Mammary epithelial cell (primary cell): ENCODE results near the gene MKS1.

Experiments
- EZH2 ChIP-seq: IDR thresholded peaks from 2 replicates; pipeline ENCODE4 v1.6.1; 2012; ENCODE audit warnings: low read length, inconsistent platforms, borderline replicate concordance
- TF ChIP-seq, protein P1 (sequence below), 2 donors: IDR thresholded peaks in 1 of 2; conservative IDR thresholded peaks in 1 of 2; 2 replicates each; pipeline ENCODE4 v1.5.1; 2011 to 2012; ENCODE audit warnings: inconsistent platforms in 2 of 2, low read length in 2 of 2, mild to moderate bottlenecking in 2 of 2, control low read depth in 1 of 2, low read depth in 1 of 2; ENCODE audit not compliant: insufficient read depth in 1 of 2; ENCODE audit errors: extremely low read depth in 1 of 2

DNA sequence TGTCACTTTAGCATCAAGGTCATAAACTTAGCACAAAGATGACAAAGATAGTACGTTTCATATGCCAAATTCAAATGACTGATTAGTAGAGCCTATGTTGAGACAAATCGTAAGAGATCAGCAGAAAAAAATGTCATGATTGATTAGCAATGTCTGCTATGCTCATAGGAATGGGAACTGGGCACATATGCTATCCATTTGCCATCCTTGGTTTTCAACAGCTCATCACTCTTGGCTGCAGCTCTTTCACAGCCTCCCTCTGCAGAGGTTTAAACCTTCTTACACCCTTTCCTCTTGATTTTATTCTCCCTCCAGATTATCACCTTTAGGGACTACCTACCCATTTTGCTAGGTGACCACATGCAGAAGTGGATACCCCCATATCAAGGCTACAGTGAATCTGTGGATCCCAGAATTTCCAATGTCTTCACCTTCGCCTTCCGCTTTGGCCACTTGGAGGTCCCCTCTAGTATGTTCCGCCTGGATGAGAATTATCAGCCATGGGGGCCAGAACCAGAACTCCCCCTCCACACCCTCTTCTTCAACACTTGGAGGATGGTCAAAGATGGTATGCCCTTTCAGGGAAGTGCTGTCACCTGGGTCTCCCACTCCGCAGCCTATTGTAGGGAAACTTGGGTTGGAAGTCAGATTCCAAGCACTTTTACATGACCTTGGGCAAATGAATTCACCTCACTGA lies 45.5 kb upstream of the MKS1 start:
- TF ChIP-seq, protein P1, sequence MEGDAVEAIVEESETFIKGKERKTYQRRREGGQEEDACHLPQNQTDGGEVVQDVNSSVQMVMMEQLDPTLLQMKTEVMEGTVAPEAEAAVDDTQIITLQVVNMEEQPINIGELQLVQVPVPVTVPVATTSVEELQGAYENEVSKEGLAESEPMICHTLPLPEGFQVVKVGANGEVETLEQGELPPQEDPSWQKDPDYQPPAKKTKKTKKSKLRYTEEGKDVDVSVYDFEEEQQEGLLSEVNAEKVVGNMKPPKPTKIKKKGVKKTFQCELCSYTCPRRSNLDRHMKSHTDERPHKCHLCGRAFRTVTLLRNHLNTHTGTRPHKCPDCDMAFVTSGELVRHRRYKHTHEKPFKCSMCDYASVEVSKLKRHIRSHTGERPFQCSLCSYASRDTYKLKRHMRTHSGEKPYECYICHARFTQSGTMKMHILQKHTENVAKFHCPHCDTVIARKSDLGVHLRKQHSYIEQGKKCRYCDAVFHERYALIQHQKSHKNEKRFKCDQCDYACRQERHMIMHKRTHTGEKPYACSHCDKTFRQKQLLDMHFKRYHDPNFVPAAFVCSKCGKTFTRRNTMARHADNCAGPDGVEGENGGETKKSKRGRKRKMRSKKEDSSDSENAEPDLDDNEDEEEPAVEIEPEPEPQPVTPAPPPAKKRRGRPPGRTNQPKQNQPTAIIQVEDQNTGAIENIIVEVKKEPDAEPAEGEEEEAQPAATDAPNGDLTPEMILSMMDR (conservative IDR thresholded peaks at IDR 0.05 in 1 of 2, IDR thresholded peaks at IDR 0.05 in 1 of 2; ENCODE audit: extremely low read depth in 1 of 2, insufficient read depth in 1 of 2, low read depth in 1 of 2, low read length in 2 of 2), result no peak
- no peak for TF ChIP-seq EZH2
